ENCODE measurements around the gene LYZ. TPM values are rescaled to one million over a fixed set of nuclear protein-coding genes. Genes with fewer than 3 reads are reported as not detected.
A peak's percentile ranks its signal among the peaks of the same experiment; 100 is the strongest.

LYZ gene
- total RNA-seq, 1 experiment from 2014 or later, result 1.3 TPM

GRCh38 chr12:69359531-69360347, 11.6 kb downstream of the LYZ start, which contains the start of gene YEATS4 (continued):
- TF ChIP-seq REST (IDR thresholded peaks at IDR 0.05; ENCODE audit: low read depth) (no peak), SIN3A (IDR thresholded peaks at IDR 0.05; ENCODE audit: low read depth) (peak; percentile 93), RAD21 (IDR thresholded peaks at IDR 0.05; ENCODE audit: low read depth) (no peak), ELF1 (IDR thresholded peaks at IDR 0.05; ENCODE audit: borderline replicate concordance, low read depth) (peak; percentile 61)

GRCh38 chr12:69360348-69360672, 12.1 kb downstream of the LYZ start:
- Histone ChIP-seq H3K9me2 (ENCODE audit: insufficient read depth) (no peaks in the 10 kb centered on the region), H3K79me2 (ENCODE audit: insufficient read depth, low read length) (peaks cover 46% of the 10 kb centered on the region), H3K36me3 (ENCODE audit: control insufficient read depth in 1 of 2, insufficient read depth in 2 of 2, low read length in 2 of 2) (peaks cover 6 to 10% of the 10 kb centered on the region in 2 experiments; a peak in 2 of 4 replicates), H3K4me2 (ENCODE audit: low read length) (peak overlapping the region; percentile 87), H3K4me3 (replicated peaks in 1 of 2; ENCODE audit: low read depth in 1 of 2, low read length in 2 of 2) (peak overlapping the region; percentile 56 to 63), H4K20me1 (ENCODE audit: insufficient read depth) (no peaks in the 10 kb centered on the region), H3K27me3 (ENCODE audit: insufficient read depth, low read length) (no peaks in the 10 kb centered on the region), H3K27ac (ENCODE audit: low read depth, low read length) (peak overlapping the region; percentile 99), H3K9me3 (ENCODE audit: control insufficient read depth in 1 of 2, insufficient read depth in 1 of 2, low read depth in 1 of 2, low read length in 2 of 2) (no peaks in the 10 kb centered on the region), H3K4me1 (ENCODE audit: control insufficient read depth in 1 of 2, insufficient read depth in 2 of 2, low read length in 2 of 2) (peaks cover 5 to 24% of the 10 kb centered on the region in 2 experiments; a peak in 3 of 4 replicates), H3K9ac (ENCODE audit: low read length) (peak overlapping the region; percentile 79), H2AFZ (ENCODE audit: low read depth, low read length, poor library complexity, severe bottlenecking) (no peak overlapping the region)
- ChIA-PET RAD21 (ENCODE audit: low non-redundant PET in 1 of 2, low total read pairs in 2 of 2, uncharacterized antibody in 2 of 2, unreplicated experiment in 2 of 2) (no interaction called here), POLR2A (no interaction called here), CTCF (no interaction called here)
- TSS peak; percentile 85 for BruUV-seq (replicated peaks)
- intact Hi-C loops (cut with micrococcal nuclease), result no loop called here
- DNase-seq (ENCODE audit: low read depth, low spot score), result no peak
- no peak for ATAC-seq
- TF ChIP-seq ELF1 (IDR thresholded peaks at IDR 0.05; ENCODE audit: borderline replicate concordance, low read depth), result no peak
- TF ChIP-seq CEBPB (IDR thresholded peaks at IDR 0.05; ENCODE audit: low read depth), result no peak
- no peak for TF ChIP-seq POLR2AphosphoS5 (IDR thresholded peaks at IDR 0.05; ENCODE audit: low read depth, low read length)
- no peak for TF ChIP-seq JUND (IDR thresholded peaks at IDR 0.05)
- TF ChIP-seq ZNF274 (IDR thresholded peaks at IDR 0.05; ENCODE audit: low read depth, low read length), result no peak
- no peak for TF ChIP-seq ZFX (IDR thresholded peaks at IDR 0.05)
- no peak for TF ChIP-seq FOSL1 (IDR thresholded peaks at IDR 0.05; ENCODE audit: low read depth)
- TF ChIP-seq MAX (IDR thresholded peaks at IDR 0.05), result no peak
- TF ChIP-seq EGR1 (IDR thresholded peaks at IDR 0.05; ENCODE audit: low read depth), result no peak; the same call in 1 of the 2 replicates
- no peak for TF ChIP-seq EZH2 (IDR thresholded peaks at IDR 0.05)
- no peak for TF ChIP-seq SP1 (IDR thresholded peaks at IDR 0.05; ENCODE audit: low read depth)
- TF ChIP-seq CTCF (IDR thresholded peaks at IDR 0.05 in 2 of 3, conservative IDR thresholded peaks at IDR 0.05 in 1 of 3; ENCODE audit: borderline replicate concordance in 1 of 3, insufficient read depth in 1 of 3, low read depth in 2 of 3, low read length in 2 of 3), result no peak
- TF ChIP-seq SIN3A (IDR thresholded peaks at IDR 0.05; ENCODE audit: low read depth), result no peak
- TF ChIP-seq RAD21 (IDR thresholded peaks at IDR 0.05; ENCODE audit: low read depth), result no peak
- no peak for TF ChIP-seq ATF3 (IDR thresholded peaks at IDR 0.05)
- TF ChIP-seq, protein P1, sequence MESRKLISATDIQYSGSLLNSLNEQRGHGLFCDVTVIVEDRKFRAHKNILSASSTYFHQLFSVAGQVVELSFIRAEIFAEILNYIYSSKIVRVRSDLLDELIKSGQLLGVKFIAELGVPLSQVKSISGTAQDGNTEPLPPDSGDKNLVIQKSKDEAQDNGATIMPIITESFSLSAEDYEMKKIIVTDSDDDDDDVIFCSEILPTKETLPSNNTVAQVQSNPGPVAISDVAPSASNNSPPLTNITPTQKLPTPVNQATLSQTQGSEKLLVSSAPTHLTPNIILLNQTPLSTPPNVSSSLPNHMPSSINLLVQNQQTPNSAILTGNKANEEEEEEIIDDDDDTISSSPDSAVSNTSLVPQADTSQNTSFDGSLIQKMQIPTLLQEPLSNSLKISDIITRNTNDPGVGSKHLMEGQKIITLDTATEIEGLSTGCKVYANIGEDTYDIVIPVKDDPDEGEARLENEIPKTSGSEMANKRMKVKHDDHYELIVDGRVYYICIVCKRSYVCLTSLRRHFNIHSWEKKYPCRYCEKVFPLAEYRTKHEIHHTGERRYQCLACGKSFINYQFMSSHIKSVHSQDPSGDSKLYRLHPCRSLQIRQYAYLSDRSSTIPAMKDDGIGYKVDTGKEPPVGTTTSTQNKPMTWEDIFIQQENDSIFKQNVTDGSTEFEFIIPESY (IDR thresholded peaks at IDR 0.05; ENCODE audit: extremely low read depth, insufficient replicate concordance, low read length), result no peak
